ENCODE data around the gene SLC29A1.

DNA sequence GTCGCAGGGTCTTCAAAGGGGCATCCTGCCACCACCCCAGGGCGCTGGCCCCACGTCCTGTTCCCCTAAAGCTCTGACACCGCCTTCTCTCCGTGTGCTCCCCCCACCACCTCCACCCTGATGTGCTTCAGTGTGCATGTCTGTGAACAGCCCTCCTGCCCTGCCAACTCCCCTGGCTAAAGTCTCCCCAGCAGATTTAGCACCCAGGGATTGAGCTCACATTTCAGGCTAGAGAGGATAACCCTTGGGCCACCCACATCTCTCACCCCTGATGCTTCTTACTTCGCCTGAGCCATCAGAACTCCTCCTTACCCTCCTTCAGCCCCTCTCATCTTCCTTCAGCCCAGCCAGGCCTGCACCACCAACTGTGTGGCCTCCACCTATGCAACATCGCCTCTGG is 54.4 kb downstream of the SLC29A1 start:
- TF ChIP-seq, protein P1, sequence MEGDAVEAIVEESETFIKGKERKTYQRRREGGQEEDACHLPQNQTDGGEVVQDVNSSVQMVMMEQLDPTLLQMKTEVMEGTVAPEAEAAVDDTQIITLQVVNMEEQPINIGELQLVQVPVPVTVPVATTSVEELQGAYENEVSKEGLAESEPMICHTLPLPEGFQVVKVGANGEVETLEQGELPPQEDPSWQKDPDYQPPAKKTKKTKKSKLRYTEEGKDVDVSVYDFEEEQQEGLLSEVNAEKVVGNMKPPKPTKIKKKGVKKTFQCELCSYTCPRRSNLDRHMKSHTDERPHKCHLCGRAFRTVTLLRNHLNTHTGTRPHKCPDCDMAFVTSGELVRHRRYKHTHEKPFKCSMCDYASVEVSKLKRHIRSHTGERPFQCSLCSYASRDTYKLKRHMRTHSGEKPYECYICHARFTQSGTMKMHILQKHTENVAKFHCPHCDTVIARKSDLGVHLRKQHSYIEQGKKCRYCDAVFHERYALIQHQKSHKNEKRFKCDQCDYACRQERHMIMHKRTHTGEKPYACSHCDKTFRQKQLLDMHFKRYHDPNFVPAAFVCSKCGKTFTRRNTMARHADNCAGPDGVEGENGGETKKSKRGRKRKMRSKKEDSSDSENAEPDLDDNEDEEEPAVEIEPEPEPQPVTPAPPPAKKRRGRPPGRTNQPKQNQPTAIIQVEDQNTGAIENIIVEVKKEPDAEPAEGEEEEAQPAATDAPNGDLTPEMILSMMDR (conservative IDR thresholded peaks at IDR 0.05; ENCODE audit: low read depth, low read length), result no peak
- no peak for TF ChIP-seq EZH2 (IDR thresholded peaks at IDR 0.05; ENCODE audit: low read length, unreplicated experiment)
- no peak for TF ChIP-seq EZH2phosphoT487 (IDR thresholded peaks at IDR 0.05; ENCODE audit: borderline replicate concordance, low read length)
